HG02840 (cell line): ENCODE measurements around the gene TMEM14A.
"Not testable (repeated sequence)": the region's sequence is repeated elsewhere in the genome, so short reads cannot be mapped to it uniquely, and the experiment has no call there.

Experiments
- ATAC-seq: cut with Tn5 transposase; IDR thresholded peaks from one replicate; pipeline ENCODE4 v1.9.1; 2021; ENCODE audit warnings: mild to moderate bottlenecking, moderate library complexity, moderate number of reproducible peaks; ENCODE audit not compliant: unreplicated experiment, low FRiP score

The TMEM14A gene

DNA sequence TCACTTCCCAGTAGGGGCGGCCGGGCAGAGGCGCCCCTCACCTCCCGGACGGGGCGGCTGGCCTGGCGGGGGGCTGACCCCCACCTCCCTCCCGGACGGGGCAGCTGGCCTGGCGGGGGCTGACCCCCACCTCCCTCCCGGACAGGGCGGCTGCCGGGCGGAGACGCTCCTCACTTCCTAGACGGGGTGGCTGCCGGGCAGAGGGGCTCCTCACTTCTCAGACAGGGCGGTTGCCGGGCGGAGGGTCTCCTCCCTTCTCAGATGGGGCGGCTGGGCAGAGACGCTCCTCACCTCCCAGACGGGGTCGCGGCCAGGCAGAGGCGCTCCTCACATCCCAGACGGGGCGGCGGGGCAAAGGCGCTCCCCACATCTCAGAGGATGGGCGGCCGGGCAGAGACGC lies 15.0 kb upstream of the TMEM14A start:
- not testable (repeated sequence) for ATAC-seq

DNA sequence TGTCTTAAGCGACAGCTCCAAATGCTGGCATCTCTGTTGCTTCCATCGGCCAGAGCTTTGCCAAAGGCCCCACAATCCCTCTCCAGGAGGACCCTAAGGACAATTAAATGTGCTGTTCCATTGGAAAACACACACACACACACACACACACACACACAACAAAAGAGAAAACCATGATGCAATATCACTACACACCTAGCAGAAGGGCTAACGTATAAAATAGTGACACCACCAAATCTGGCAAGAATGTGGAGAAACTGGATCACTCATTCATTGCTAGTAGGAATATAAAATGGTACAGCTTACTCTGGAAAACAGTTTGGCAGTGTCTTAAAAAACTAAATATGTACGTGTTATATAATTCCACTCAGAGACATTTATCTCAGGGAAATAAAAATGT lies 13.0 kb upstream of the TMEM14A start:
- no peak for ATAC-seq

DNA sequence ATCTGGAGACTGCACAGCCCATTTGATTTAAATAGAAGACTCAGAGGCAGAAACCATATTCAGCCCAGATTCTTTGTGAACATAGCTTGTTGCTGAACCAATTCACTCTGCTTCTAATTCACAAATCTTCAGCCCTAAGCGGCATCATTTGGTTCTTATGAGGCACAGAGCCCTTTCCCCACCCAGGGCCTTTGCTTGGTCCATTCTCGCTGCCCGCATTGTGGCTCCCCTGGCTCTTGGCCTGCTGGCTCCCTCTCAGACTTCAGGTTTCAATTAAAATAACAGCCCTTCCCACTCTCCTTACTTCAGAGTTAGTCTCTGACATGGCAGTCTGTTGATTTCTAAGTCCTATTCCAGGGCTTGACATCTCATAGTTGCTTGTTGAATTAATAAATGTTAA lies 9.4 kb upstream of the TMEM14A start:
- ATAC-seq: no peak

DNA sequence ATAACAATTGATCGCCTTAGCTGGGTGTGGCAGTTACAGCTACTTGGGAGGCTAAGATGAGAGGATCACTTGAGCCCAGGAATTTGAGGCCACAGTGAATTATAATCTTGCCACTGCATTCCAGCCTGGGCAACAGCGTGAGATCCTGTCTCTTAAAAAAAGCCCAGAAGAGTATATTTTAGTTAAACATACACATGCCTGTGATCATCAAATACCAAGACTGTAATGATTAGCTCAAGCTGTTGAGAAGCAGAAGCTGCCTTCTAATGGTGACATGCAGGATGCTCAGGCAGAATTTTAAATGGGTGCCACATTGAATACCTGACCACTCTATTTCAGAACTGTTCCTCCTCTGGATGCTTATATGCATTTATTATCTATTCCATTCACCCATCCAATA lies 8.9 kb upstream of the TMEM14A start:
- no peak for ATAC-seq

DNA sequence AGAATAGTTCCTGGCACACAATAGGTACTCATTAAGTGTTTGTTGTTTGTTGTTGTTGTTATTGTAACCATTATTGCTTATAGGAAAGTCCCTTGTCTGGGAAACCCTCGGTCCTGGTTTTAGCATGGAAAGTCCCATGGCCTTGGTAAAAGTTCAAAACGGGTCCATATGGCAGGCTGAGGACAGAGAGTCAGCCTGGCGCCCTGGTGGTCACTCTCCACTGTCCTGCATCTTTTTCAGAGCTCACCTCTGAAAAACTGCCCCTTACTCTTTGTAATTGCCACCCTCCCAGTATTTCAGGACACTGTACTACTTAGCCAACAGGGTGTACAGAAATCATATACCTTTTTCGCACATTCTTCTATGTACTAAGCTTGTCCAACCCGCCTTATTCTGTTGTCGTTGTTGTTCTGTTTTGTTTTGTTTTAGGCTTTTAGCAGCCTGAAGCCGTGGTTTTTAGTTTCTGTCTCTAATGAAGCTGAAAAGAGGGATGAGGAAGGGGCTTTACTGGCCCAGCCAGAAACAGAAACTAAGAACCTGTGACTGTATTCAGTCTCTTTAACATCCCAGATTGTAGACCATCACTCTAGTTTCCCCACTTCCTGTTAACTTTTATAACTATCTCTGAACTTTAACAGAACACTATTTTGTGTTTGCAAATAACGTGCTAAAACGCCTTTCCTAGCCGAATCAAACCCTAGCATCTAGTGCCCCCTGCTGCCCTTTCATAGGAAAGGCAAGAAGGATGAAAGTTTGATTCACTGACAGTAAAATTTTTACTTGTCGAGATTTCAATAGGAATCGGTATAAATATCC lies 7.6 kb upstream of the TMEM14A start:
- peak; percentile 33 for ATAC-seq

DNA sequence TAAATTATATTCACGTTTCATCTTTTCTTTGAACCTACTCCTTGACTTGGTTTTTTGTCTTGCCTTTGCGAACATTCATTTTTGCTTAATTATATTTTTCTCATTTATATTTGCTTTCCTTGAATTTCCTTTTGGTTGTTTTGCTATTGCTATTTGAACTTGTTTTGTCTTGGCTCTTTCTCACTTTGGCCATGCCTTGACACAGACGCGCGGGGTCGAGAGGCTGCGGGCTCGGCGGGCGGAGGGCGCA lies 7.1 kb upstream of the TMEM14A start:
- ATAC-seq: no peak

DNA sequence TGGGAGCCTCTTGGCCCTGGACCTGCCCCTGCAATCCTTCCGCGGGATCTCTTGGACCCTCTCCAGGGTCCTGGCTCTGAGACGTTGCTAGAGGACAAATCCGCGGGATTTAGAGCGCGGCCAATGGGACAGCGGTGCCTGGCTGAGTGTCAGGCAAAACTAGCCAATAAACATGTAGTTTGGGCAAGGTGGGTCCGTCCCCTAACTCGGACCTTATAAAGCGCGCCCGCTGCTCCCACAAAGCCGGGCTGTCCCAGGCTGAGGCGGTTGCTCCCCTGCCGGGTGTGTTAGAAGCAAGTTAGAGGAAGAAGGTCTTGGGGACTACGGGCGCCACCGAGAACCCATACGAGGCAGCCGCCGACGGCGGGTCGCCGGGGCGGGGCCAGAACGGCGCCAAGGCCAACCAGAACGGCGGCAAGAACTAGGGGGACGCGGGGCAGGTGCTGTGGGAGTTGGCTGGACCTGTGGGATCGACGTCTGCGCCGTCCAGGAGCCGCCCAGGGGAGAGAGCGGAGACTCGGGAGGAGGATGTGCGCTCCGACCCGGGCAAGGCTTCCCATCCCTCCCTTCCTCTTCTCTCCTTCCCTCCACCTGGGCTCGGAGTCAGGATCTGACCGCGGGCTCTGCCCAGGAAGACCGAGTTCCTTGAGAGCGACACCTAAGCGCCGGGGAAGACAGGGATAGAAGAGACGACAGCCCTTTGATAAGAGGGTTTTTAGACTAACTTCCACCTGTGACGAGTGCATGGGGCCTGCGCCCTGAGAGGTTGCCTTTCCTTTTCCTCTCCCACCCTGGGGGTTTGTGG lies 6.5 kb upstream of the TMEM14A start:
- ATAC-seq: peak; percentile 87

DNA sequence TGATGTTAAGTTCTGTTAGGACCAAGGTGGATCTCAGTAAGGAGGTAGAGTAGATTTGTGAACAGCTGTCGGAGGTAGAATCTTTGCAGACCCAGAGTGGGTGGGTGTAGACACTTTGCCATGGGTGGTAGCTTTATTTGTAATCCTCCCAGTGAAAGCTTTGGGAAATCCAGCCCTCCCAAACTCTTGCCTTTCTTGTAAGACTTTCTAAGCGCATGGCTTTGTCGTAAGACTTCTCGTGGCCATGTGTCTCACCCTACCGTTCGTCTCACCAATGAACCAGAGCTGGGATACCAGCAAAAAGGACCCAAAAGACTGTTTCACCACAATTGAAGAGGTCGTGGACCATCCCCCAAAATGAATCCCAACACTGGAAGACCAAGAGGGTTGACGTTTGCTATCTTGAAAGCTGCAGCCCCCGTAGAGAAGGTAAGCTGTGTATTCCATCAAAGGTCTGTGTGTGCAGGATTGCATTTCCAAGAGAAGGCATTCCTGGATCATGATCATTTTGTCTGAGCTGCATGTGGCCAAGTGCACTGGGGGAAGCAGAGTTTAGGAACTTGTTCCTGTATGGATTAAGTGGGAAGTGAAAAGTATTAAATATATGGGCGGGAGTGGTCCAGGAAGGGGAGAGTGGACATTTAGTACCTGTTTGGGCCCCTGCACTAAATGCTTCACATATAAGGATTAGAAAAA lies 5.8 kb upstream of the TMEM14A start:
- no peak for ATAC-seq

DNA sequence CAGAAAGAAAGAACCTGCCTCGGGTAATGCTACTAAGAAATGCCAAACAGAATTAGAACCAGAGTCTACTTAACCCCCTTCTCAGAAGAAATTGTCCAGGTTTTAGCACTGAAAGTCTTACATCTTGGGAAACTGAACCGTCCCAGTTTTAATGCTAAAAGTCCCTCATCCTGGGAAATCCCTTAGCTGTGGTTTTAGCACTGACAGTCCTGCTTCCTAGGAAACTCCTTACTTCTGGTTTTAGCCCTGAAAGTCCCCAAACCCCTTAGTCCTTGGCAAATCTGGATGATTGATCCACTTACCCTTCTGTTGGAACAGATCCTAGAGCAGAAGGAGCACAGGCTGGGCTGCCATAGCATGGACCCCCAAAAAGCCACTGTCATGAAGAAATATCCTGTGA lies 4.8 kb upstream of the TMEM14A start:
- ATAC-seq: no peak

DNA sequence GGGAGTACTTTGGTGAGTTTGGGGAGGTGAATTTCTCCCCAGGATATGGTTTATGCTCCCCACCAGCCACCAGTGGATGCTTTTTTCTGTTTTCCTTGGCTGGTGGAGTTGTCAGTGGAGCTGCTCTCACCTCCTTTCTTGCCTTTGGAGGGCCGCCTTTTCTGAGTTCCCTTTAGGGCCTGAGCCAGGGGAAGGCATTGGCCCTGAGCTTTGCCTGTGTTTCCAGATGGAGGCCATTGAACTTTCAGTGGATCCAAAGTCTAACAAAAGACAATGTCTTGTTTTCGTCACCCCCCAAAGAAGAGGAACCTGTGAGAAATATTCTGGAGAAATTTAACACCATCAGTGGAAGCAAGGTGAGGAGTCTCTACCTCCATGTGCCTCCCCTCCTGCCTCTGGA lies 4.4 kb upstream of the TMEM14A start:
- ATAC-seq: no peak

DNA sequence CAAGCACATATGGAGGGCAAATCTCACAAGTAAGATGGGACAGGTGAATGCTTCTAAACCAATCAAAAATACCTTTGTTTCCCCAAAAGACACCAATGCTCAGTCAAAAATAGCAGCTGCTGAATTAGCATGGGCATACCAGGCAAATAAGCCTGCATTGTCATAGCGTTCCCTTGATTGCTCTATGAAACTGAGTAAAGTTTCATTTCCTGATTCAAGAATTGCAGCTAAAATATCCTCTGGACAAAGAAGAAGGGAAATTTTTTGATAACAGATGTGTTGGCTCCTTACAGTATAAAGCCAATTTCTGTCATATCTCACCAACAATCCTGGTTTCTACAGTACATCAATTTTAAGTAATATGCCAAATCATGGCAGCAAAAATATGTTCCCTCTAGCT lies 3.3 kb upstream of the TMEM14A start:
- ATAC-seq: no peak

DNA sequence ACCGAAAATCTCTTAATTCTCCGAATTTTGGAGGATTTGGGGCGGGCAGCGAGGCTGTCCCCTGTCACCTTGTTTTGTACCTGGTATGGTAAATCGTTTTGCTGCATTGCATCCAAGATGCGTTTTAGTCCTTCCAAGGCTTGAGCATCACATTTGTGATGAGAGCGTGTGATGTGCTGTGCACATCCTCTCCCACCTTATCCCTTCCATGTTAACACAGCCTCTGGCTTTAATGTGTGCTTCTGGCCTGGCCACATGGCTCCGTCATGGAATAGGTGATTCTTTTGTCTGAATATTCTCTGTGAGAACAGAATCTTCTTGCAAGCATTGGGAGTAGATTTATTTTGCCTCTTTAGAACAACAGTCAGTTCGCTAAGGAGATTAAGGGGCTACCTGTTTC lies 763 bp downstream of the TMEM14A start:
- ATAC-seq: no peak

DNA sequence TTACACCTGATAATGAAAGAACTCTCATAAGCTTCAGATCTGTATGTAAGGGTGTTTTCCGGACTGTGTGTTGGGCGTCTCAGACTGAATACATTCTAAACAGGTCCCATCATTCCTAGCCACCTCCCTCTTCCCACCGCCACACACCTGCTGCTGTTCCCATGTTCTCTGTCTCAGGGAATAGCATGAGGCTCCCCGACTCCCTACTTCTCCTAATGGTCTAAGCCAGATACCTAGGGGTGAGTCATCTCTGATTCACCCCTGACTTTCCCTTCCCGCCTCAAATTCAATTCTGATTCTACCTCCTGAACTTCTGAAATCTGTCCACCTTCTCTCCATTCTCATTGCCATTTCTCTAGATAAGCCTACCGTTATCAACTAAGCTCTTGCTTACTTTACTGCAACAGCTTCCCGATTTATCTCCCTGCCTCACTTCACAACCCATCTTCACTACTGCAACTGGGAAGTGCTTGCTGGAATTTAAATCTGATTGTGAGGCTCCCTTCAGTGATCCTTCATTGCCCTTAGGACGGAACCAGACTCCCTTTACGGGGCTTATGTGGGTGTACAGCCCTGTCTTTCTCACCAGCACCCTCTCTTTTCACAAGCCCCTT lies 1.6 kb downstream of the TMEM14A start:
- ATAC-seq: no peak

DNA sequence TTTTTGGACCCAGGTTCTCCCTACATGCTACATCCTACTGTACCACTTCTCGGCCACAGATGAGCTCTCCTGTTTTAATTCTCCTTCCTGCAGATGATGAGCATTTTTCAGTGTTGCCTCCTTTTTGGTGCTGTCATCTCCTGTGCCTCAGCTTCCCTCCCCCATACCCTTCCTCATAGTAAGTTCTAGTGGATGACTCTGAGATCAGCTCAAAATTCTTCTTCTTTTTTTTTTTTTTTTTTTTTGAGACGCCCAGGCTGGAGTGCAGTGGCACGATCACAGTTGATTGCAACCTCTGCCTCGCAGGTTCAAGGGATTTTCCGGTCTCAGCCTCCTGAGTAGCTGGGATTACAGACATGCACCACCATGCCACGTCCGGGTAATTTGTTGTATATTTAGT lies 3.8 kb downstream of the TMEM14A start:
- no peak for ATAC-seq

DNA sequence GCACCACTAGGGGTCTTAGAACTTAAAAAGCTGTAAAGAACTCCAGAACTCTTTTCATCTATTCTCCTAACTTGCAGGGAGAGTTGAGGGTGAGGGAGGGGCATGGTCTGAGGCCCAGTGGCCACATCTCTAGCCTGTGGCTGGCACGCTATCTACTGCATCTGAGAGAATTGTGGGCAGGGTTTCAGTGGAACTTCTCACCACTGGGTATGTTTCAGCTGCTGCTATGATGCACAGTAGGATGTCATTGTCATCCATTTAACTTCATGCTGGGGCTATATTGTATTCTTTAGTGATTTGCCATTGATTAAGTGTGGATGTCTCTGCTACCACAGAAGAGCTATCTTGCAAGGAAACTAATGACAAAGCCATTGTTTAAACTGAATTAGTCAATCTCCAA lies 4.5 kb downstream of the TMEM14A start:
- ATAC-seq: no peak

DNA sequence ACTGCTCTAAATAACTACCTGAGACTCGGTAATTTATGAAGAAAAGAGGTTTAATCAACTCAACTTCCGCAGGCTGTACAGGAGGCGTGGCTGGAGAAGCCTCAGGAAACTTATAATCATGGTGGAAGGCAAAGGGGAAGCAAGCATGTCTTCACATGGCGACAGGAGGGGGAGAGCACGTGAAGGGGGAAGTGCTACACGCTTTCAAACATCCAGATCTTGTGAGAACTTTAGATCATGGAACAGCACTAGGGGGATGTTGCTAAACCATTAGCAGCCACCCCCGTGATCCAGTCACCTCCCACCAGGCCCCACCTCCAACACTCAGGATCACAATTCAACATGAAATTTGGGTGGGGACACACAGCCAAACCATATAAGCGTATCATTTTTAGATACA lies 5.7 kb downstream of the TMEM14A start:
- not testable (repeated sequence) for ATAC-seq

DNA sequence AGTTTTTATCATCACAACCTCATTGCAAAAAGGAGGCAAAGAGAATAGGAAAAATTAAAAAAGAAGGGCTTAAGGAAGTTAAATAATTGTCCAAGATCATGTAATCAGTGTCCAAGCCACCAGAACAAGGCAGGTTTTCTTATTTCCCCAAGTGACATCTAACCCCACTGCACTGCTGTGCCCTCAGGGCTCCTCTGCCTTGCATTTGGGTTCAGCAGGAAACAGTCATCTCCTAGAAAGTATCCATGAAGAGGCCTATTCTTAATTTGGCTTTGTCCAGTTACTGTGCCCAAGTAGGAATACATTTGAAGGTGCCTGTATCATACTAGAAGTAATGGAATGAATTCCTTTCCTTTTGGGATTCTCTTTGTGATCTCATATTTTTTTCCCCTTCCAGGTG lies 10.5 kb downstream of the TMEM14A start:
- ATAC-seq: no peak

DNA sequence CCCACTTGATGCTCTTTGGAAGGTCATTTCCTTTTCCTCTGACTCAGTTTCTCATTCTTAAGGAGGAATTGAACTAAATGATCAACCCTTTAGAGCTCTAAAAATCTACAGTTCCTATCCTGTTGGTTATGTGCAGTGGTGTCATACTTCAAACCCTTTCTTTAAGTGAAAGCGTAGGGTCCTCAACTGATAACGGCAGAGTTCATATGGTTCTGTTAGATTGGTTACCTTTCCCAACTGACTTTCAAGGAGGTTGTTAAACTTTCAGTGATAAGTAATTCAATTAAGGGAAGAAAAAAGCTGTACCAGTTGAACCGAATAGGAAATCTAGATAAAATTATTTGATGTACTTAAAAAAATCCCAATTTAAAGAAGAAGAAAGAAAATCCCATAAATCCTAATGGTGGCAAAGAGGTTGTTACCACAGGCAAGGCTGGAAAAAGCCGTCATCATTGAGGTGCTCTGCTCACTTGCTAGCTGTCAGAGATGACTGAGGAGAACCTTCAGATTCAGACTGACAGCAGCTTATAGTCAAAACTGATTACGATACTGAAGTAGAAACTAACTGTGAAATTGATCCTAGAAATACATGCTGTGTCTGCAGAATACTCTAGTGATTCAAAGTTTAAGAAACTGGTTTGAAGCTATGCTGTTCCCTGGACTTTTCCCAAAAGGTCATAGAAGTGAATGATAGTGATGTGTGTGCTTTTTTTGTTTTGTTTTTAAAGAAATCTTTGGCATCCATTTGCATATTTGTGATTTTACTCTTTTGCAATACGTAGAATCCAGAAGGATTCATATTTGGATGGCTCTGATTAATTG lies 16.2 kb downstream of the TMEM14A start:
- no peak for ATAC-seq

DNA sequence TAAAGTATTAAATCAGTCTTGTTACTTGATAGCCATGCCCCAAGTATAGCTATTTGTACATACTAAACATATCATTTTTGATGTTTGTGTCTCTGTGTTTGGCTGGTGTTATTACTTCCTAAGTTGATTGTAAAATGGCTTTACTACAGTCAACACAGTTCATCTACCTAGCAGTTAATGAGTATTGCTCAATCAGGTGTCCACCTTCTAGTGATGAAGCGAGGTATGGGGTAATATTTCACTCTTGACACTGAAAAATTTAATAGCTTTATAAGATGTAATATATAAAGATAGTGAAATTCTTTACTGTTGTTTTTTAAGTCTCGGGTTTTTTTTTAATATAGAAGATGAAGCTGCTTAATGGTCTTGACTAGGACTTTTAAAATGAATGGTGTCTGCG lies 18.9 kb downstream of the TMEM14A start:
- ATAC-seq: no peak

DNA sequence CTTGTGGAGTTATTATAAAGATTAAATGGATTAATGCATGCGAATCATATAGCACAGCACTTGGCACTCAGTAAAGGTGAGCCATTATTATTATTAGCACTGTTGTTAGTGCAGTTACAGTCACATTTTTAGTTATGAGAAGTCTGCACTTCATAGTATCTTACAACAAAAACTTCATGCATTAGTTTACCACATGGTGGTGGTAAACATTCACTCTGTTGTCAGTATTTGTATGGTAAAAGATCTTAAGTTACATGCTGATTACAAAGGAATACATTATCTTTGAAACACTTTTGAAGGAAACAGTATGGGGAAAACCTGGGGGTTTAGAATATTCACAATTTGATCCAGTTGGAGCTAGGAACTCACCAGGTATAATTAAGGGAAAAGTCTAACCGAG lies 20.8 kb downstream of the TMEM14A start:
- no peak for ATAC-seq
